ENCODE measurements around the gene STX3. TPM values are rescaled to one million over a fixed set of nuclear protein-coding genes. Genes with fewer than 3 reads are reported as not detected.

Gene STX3
- total and polyA plus RNA-seq, 2 experiments from 2014 or later, result 19.0 to 65.5 TPM

DNA sequence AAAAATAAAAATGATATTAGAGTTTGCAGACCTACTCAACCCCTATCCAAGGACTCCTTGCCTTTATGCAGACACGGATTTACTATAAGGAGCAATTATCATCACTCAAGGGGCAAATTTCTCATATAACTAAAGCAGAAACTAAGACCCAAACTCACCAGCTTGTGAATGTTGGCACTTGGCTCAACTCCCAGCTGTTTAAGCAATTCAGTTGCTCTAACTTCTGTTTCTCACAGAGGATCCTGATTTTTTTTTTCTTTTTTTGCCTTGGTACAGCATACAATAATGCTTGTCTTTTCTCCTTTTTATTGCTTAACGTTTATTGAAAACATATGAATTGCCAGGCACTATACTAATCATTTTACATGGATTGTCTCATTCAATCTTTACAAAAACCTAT lies 99.7 kb downstream of the STX3 start (continued):
- TF ChIP-seq CTCF (conservative IDR thresholded peaks at IDR 0.05; ENCODE audit: low read depth in 2 of 2), result no peak
- TF ChIP-seq CREB1 (CRISPR knock-in tag; IDR thresholded peaks at IDR 0.05; ENCODE audit: low read depth), result no peak
- TF ChIP-seq NANOG (IDR thresholded peaks at IDR 0.05; ENCODE audit: borderline replicate concordance), result no peak
- no peak for TF ChIP-seq POLR2AphosphoS5 (IDR thresholded peaks at IDR 0.05; ENCODE audit: low read depth)
- TF ChIP-seq, protein P1, sequence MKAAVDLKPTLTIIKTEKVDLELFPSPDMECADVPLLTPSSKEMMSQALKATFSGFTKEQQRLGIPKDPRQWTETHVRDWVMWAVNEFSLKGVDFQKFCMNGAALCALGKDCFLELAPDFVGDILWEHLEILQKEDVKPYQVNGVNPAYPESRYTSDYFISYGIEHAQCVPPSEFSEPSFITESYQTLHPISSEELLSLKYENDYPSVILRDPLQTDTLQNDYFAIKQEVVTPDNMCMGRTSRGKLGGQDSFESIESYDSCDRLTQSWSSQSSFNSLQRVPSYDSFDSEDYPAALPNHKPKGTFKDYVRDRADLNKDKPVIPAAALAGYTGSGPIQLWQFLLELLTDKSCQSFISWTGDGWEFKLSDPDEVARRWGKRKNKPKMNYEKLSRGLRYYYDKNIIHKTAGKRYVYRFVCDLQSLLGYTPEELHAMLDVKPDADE (IDR thresholded peaks at IDR 0.05), result no peak

Other genes starting within 250 kb of the STX3 start
- gene OR4D9, start 243.8 kb upstream of the STX3 start, total RNA-seq (2014; rRNA removed; shearing (Covaris generic)), result not detected in 2 replicates
- gene OR4D9, start 243.8 kb upstream of the STX3 start, polyA plus RNA-seq (2016; fragmentation: Nextera tagmentation; extraction: Ambion mirVana), result not detected in 2 replicates
- gene OSBP, start 139.6 kb upstream of the STX3 start, total RNA-seq (2014; rRNA removed; shearing (Covaris generic)), result 35.7 and 39.3 TPM in 2 replicates
- 11.0 and 13.1 TPM in 2 replicates for gene OSBP, start 139.6 kb upstream of the STX3 start, polyA plus RNA-seq (2016; fragmentation: Nextera tagmentation; extraction: Ambion mirVana)
- 19.6 and 20.8 TPM in 2 replicates for gene PATL1, start 86.3 kb upstream of the STX3 start, total RNA-seq (2014; rRNA removed; shearing (Covaris generic))
- 12.3 and 12.9 TPM in 2 replicates for gene PATL1, start 86.3 kb upstream of the STX3 start, polyA plus RNA-seq (2016; fragmentation: Nextera tagmentation; extraction: Ambion mirVana)
- gene OR10V1, start 41.5 kb upstream of the STX3 start, total RNA-seq (2014; rRNA removed; shearing (Covaris generic)), result not detected in 2 replicates
- not detected in 2 replicates for gene OR10V1, start 41.5 kb upstream of the STX3 start, polyA plus RNA-seq (2016; fragmentation: Nextera tagmentation; extraction: Ambion mirVana)
- gene MRPL16, start 55.4 kb downstream of the STX3 start, total RNA-seq (2014; rRNA removed; shearing (Covaris generic)), result 74.8 and 77.4 TPM in 2 replicates
- gene MRPL16, start 55.4 kb downstream of the STX3 start, polyA plus RNA-seq (2016; fragmentation: Nextera tagmentation; extraction: Ambion mirVana), result 149 and 176 TPM in 2 replicates
- not detected in 2 replicates for gene CBLIF, start 90.1 kb downstream of the STX3 start, total RNA-seq (2014; rRNA removed; shearing (Covaris generic))
- not detected in 2 replicates for gene CBLIF, start 90.1 kb downstream of the STX3 start, polyA plus RNA-seq (2016; fragmentation: Nextera tagmentation; extraction: Ambion mirVana)
- gene TCN1, start 111.1 kb downstream of the STX3 start, total RNA-seq (2014; rRNA removed; shearing (Covaris generic)), result not detected in 2 replicates
- not detected in 2 replicates for gene TCN1, start 111.1 kb downstream of the STX3 start, polyA plus RNA-seq (2016; fragmentation: Nextera tagmentation; extraction: Ambion mirVana)
- not detected in 2 replicates for gene OOSP3, start 123.4 kb downstream of the STX3 start, total RNA-seq (2014; rRNA removed; shearing (Covaris generic))
- gene OOSP3, start 123.4 kb downstream of the STX3 start, polyA plus RNA-seq (2016; fragmentation: Nextera tagmentation; extraction: Ambion mirVana), result 0.35 TPM in 1 of 2 replicates, not detected in the other
- gene OOSP1, start 183.1 kb downstream of the STX3 start, total RNA-seq (2014; rRNA removed; shearing (Covaris generic)), result not detected in 2 replicates
- gene OOSP1, start 183.1 kb downstream of the STX3 start, polyA plus RNA-seq (2016; fragmentation: Nextera tagmentation; extraction: Ambion mirVana), result not detected in 2 replicates
- gene OOSP4A, start 208.7 kb downstream of the STX3 start, total RNA-seq (2014; rRNA removed; shearing (Covaris generic)), result not detected in 2 replicates
- not detected in 2 replicates for gene OOSP4A, start 208.7 kb downstream of the STX3 start, polyA plus RNA-seq (2016; fragmentation: Nextera tagmentation; extraction: Ambion mirVana)